ENCODE measurements around the gene SLC26A5. TPM values are rescaled to one million over a fixed set of nuclear protein-coding genes. Genes with fewer than 3 reads are reported as not detected.
"Not testable (repeated sequence)": the region's sequence is repeated elsewhere in the genome, so short reads cannot be mapped to it uniquely, and the experiment has no call there.

SLC26A5 gene
- total RNA-seq, 1 donor from 2014 or later = 0.21 TPM

DNA sequence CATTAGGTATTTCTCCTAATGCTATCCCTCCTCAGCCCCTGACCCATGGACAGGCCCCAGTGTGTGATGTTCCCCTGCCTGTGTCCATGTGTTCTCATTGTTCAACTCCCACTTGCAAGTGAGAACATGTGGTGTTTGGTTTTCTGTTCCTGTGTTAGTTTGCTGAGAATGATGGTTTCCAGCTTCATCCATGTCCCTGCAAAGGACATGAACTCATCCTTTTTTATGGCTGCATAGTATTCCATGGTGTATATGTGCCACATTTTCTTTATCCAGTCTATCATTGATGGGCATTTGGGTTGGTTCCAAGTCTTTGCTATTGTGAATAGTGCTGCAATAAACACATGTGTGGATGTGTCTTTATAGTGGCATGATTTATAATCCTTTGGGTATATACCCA, 46.3 kb downstream of the SLC26A5 start:
- not testable (repeated sequence) for DNase-seq

DNA sequence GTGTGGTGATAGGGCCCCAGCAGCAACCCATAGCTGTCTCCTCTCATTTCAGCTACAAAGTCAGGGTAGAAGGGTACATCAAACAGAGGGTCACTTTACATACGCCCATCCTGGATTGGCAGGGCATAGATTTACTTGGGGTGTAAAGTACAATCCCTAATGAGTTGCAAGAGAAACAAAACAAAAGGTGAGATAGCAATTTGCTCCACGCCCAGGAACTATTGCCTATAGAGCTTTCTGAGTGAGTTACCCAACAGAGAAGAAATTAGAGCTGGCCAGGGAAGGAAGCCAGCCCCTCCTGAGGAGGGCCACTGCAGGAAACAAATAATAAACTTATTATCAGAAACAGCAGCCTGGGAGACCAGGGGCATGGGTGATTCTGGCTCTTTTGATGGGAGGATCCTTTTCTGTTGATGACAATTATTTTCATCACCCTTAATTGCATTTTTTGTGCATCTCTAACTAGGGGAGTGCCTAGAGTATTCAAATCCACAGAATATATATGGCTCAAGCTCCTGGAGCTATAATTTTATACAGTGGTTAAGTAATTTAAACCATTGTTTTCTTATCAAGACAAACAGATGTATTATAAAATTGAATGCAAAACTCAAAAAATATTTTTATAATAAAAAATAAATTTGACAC, 47.4 kb downstream of the SLC26A5 start:
- no peak for DNase-seq

DNA sequence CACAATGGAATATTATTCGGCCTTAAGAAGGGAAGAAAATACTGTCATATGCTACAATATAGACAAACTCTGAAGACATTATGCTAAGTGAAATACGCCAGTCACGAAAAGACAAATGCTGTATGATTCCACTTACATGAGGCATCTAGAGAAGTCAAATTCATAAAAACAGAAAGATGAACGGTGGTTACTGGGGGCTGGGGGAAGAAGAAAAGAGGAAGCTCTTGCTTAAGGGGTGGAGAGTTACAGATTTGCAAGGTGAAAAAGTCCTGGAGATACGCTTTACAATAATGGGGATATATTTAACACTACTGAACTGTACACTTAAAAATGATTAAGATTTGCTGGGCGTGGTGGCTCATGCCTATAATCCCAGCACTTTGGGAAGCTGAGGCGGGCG, 49.5 kb downstream of the SLC26A5 start:
- no peak for DNase-seq

DNA sequence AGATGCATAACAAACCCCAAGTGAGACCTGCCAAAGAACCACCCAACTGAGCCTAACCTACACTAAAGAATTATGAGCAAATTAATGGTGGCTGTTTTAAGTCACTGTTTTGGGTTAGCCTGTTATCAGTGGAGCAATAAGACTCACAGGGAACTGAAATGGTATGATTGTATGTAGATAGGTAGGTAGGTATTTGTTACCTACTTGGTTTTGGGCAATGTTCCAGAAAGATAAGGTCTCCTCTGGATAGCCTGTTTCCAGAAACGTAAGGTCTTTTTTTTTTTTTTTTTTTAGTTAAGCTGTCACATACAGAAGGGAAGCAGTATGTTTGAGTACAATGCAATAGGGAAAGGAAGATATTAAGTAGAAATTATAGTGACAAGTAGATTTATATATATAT, 50.9 kb downstream of the SLC26A5 start:
- DNase-seq = no peak

DNA sequence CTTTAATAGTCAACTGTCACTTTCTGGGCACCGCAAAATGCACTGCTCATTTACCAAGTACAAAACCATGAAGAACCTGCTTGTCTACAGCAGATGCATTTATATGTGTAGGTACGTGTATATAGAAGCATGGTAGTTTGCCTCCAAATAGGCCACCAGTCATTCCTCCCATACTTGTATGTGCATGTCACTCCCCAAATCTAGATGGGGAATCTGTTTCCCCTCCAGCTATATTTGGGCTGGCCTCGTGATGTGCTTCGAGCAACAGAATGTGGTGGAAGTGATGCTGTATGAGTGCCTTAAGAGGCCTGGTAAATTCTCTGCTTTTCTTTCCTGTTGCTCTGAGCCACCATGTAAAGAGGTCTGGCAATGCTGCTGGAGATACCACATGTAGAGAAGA, 51.4 kb downstream of the SLC26A5 start:
- no peak for DNase-seq

DNA sequence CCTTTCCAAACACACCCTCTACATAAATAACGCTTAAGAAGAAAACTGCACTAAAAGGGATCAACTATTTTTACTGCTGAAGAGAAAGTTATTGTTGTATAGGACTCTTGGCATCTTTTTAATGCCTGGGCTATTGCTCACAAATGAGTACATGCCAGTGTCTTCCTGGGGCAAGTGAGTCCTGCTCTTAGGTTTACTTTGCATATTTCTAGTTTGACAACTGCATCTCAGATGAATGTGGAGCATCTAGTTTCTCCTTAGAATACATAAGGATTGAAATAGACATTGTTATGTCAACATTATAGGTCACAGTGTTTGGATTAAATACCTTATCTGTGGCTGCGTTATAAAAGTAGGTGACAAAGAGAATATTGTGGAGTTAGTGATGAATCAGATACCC, 54.0 kb downstream of the SLC26A5 start:
- no peak for DNase-seq

DNA sequence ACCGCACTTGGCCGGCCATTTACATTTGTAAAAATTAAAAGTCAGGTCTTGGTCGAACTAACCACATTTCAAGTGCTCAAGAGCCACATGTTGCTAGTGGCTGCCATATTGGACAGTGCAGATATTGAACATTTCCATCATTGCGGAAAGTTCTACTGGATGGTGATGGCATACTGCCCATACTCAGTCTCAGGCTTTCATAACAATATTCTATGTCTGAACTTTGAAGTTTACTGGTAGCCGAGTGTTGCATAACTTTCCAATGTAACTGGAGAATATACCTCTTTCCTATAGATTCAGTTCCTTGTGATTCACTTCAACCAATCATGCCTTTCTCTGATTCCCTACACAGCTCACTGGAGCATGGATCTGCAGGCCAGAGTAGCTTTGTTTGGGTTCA, 54.9 kb downstream of the SLC26A5 start:
- DNase-seq = no peak

DNA sequence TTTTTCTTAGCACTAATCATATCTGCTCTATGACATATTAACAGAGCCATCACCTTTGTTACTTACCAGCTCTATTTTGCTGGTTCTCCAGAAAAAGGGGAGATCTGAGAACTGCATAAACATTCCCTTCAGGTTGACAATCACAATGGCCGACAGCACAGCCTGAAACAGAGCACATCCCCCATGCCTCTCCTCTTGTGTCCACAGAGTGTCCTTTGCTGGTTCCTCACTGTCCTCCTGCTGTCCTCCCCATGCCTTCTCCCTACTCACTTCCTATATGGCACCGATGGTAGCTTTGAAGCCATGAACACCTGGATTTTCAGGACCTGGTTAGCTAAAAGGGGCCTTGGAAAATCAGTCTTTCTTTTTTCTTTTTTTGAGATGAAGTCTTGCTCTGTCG, 56.7 kb downstream of the SLC26A5 start:
- DNase-seq = no peak

DNA sequence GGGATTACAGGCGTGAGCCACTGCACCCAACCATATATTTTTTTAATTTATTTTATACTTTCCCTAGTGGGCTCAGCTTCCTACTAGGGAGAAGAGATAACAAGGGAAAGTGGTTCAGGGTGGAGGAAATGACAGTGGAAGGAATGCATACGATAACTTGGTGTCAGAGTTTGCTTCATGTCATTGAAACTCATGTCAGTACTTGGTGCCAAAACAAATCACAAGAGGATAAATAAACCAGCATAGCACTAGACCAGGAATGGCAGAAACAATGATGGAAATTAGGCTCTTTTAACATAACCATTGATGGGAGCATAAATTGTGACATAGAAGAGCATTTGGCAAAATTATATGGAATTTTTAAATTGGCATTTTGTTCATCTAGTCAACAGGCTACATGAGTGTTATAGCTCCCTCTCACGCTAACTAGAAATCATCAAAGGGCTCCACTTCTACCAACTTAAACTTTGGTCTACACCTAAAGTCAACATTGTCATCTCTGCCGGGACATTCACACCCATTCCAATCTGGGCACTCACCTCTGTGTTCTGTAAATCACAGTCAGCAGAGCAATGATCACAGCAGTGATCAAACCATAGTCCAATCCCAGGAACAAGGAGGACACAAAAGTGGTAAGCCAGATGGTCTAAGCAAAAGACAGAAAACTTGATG, 57.4 kb downstream of the SLC26A5 start:
- DNase-seq = no peak

DNA sequence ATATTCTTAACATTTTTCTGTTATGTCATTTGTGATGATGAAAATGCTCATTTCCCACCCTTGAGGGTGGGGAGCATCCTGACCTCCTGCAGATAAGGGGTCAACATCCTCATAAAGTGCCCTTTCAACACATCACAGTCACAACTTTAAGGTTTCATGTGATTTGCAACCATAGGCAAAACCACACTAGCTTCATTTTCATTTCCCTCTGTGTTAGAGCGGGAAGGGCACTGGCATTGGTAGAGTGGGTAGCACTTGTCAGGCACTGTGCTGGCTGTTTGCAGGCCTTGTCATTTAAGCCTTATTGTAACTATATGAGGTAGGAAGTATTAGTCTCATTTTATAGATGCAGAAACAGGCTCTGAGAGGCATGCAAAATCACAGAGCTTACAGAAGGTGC, 58.8 kb downstream of the SLC26A5 start:
- no peak for DNase-seq

DNA sequence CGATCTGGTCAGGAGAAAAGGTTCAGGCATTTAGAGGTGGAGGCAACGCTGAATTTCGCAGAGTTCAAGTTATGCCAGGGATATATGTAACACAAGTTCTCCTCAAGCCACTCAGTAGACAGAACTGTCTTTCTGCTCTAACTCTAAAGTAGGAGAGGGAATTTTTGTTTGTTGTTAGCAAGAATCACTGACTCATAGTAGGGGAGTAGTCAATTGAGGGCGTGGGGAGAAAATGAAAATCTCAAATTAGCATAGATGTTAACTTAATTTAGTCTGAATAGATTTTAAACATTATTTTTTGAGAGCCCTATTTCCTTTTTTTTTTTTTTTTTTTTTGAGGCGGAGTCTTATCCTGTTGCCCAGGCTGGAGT, 64.0 kb downstream of the SLC26A5 start:
- DNase-seq = no peak

DNA sequence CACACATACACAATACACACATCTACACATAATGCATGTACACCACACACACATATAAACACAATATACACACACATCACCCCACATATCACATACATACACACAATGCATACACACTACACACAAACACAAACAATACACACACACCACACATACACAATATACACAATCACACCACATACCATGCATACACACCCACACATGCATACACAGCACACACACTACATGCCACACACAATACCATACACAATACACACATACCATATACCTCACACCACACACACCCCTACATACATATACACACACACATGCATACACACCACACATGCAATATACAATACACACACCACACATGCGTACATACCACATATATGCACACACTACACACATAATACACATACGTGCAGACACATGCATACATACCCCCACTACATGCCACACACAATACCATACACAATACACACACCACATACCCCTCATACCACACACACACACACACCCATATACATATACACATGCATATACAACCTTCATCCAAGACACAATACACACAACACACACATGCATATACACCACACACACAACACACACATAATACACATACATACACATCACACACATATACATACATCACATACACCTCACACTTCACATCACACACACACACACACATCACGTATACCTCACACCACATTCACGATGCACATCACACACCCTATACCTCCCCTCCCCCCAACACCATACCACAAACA, 64.6 kb downstream of the SLC26A5 start:
- no peak for DNase-seq

DNA sequence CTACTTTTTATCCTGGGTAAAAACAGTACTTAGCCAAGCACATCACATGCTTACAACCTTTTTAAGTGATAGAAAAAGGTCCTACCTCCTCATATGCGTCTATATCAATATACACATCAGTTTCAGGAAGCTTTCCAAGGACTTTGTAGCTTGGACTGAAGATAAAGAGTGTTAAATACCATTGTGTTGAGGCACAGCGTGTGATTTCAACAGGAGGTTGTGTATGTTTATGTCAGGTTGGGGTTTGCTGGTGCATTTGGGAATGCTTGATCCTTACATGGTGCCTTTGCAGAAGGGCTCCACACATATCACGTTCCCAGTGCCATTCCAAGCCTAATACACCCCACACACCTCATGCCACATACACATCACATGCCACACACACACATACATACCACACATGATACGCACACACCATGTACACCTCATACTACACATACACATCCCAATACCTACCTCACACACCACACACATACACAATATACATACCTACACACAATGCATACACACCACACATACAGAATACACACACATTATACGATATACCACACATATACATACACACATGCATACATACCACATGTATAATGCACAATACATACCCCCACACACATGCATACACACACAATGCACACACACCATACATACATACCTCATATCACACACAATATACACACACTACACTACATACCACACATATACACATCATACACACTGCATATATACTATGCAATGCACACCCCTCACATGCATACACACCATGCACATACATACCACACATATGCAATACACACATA, 65.4 kb downstream of the SLC26A5 start:
- no peak for DNase-seq

DNA sequence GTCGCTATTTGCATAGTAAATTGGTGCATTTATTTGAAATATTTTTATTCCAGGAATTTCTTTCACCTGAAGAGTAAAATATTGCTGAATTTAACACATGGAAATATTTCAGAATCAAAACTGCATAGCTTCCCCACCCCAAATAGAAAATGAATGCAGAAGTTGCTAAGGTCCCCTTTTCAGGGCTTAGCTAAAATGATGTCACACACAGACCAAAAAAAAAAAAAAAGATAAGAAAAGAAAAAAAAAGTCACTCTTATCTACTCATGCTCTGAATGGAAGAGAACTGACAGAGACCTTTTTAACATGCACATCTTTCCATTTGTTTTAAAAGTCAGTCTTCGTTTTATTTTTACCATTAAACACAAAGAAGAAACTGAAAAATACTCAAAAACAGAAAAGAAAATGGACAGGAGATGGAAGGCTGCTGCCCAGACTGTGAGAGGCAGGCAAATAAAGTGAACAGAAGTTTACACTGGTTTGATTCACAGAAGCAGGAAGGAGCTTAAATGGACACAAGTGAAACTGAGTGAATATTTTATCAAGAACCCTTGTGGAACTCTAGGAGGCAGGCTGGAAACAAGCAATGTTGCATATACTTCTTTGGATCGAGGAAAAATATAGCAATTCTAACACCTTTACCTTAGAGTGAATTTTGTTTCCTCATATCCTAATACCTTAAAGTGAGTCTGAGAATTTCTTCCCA, 66.6 kb downstream of the SLC26A5 start:
- no peak for DNase-seq

DNA sequence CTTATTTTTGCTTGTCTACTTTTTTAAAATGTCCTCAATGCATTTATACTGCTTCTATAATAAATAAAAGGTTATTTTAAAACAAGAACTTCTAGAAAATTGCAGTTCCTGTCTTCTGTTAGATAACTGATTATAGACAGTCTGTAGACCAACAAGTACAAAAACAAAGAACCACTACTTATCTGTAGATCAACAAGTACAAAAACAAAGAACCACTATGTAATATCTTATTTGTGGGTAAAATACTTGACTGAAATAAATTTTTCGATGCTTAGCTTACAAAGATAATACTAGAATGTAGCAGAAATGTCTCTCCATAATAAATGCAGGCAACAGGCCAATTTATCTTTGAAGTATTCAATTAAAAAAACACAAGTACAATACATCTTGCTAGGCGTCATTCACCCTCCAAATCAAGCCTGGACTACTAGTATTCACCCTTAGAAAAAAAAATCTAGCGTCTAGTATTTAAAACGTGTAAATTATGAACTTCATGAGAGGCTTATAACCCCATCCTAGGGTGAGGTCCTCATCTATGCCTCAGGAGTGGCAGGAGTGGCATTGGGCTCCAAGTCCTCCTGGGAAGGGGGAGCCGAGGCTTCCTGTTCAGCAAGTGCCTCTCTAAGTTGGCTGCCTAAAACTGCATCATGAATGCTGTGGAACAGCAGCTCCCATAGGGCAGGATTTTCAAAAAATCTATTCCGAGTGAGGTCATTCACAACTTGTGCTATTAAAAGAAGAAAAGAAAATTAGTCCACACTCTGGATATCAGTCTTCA, 72.0 kb downstream of the SLC26A5 start:
- no peak for DNase-seq

DNA sequence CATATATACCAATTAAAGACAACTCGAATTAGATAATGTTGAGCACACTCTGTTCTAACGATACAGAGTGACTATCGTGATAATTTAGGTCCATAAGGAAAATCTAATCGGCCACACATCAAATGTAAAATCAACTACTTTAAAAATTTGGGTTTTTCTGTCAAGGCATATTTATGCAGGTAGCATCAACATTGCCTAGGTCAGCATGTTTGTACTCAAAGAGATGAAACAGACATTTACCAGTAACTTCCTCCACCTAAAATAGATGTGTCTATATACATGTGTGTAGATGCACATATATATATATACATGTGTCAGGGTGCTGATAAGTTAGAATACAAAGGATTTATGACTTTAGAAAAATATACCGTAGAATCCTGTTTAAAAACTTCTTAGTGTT, 76.6 kb downstream of the SLC26A5 start:
- no peak for DNase-seq

DNA sequence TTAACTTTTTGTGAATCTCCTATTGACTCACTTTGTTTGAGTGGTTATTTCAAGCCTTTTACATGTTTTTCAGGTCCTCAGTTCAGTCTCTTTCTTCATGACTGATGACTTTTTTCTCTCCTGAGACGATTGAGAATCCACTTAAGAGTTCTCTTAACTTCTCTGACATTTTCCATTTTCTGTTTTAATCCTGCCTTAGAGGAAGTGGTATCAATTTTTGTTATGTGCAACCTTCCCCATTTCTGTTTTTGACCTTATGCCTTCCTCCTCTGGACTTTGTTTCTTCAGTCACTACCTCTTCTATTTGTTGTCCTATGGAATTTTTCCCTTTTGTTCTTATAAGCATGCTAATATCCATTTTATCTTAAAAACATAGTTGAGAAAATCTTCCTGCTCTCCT, 96.2 kb downstream of the SLC26A5 start:
- no peak for DNase-seq

DNA sequence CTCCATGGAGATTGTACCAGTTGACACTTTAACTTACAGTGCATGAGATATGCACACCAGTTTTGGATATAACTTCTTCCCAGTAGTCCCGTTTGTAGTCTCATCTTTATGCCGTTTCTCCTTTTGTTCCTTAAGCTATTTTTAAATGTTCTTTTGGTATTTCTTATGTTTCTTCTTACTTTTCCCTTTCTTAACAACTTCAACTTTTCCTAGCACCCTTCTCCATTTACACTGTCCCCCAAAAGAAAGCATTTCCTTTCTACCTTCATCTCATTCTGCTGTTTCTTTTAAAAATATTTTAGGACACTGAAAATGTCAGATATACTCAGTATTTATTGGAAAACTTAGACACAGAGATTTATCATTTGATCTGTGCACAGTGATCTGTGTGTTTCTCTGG, 97.0 kb downstream of the SLC26A5 start:
- DNase-seq = no peak

DNA sequence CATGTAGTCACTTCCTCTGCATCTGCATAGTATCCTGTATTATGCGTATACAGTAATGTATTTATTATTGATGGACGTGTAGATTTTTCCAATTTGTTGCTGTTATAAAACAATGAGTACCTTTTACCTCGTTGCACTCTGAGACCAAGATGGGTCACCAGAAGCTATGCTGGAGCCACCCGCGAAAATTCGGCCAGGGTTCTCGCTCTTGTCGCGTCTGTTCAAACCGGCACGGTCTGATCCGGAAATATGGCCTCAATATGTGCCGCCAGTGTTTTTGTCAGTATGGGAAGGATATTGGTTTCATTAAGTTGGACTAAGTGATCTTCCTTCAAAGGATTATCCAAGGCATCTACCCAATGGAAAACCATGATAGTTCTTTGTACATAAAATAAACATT, 97.6 kb downstream of the SLC26A5 start:
- DNase-seq = no peak

DNA sequence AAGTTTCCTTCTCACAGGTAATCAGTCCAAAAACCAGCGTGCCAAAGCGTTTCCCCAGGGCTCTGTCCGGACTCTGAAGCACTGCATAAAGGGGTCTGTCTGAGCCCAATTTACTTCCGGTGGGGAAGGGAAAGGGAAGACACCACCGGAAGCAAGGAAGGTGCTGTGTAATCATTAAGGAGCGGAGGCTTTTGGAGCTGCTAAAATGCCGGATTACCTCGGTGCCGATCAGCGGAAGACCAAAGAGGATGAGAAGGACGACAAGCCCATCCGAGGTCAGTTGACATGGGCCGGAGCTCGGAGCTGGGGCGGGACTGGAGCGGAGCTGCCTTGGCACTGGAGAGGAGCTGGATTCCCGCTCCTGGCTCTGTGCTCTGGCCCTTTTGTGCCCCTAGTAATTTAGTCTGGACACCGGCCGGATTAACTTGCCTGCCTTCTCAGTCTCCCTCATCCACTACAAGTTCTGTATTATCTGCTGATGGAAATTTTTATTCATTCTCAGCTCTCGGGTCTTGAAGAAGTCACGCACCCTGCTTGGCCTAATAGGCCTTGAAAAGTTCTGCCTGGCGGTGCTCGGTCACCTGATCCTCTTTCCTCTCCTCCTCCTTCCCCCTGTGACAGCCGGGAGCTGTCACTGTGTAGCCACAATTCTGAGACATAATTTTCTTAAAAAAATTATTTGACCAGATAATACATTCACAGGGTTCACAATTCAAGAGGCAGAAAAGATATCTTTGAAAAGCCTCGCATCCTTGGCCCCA, 98.3 kb downstream of the SLC26A5 start, which contains the start of gene PSMC2:
PSMC2 (plus strand) TSS at position 137 of the 761 bp plus-strand sequence; CDS start at position 206, 69 bp downstream.
- DNase-seq = peak; percentile 95

Measured in tongue (tissue), 2 donors.